Ishikawa (cell line): ENCODE data around the gene C19orf73.

ENCODE experiments used
- CEBPB ChIP-seq: IDR thresholded peaks from 2 replicates; pipeline ENCODE4 v1.6.1; 2012
- CREB1 ChIP-seq: IDR thresholded peaks from 2 replicates; pipeline ENCODE4 v1.6.1; 2012; ENCODE audit warnings: low read depth
- EGR1 ChIP-seq: IDR thresholded peaks from 2 replicates; pipeline ENCODE4 v1.6.1; 2012
- EP300 ChIP-seq: IDR thresholded peaks from 2 replicates; pipeline ENCODE4 v1.6.1; 2012; ENCODE audit warnings: borderline replicate concordance
- FOXM1 ChIP-seq: IDR thresholded peaks from 2 replicates; pipeline ENCODE4 v1.6.1; 2012; ENCODE audit warnings: low read depth, borderline replicate concordance
- NFIC ChIP-seq: IDR thresholded peaks from 2 replicates; pipeline ENCODE4 v1.6.1; 2012
- TAF1 ChIP-seq: IDR thresholded peaks from 2 replicates; pipeline ENCODE4 v1.6.1; 2012; ENCODE audit warnings: low read depth, mild to moderate bottlenecking
- YY1 ChIP-seq: IDR thresholded peaks from 2 replicates; pipeline ENCODE4 v1.6.1; 2012; ENCODE audit warnings: low read depth
- TF ChIP-seq, protein P1 (sequence below): IDR thresholded peaks from 2 replicates; pipeline ENCODE4 v1.6.1; 2012

DNA sequence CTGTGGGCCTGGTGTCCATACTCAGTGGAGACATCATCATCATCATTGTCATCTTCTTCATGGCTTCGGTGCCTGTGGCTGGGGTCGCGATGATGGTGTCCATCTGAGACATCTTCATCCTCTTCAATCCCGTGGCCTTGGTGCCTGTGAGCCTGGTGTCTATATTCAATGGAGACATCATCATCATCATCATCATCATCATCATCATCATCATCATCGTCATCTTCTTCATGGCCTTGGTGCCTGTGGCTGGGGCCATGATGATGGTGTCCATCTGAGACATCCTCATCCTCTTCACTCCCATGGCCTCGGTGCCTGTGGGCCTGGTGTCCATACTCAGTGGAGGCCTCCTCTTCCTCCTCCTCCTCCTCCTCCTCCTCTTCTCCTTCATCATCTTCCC, 35.3 kb upstream of the C19orf73 start:
- TF ChIP-seq EGR1 (no peak), TAF1 (no peak), NFIC (no peak), CEBPB (no peak), EP300 (no peak), YY1 (no peak), FOXM1 (no peak), CREB1 (no peak)
- TF ChIP-seq, protein P1, sequence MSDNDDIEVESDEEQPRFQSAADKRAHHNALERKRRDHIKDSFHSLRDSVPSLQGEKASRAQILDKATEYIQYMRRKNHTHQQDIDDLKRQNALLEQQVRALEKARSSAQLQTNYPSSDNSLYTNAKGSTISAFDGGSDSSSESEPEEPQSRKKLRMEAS: no peak
